HG03442 (cell line): ENCODE measurements around the gene GPD2.

ENCODE experiments used
- ATAC-seq: cut with Tn5 transposase; IDR thresholded peaks from one replicate; pipeline ENCODE4 v1.9.1; 2021; ENCODE audit warnings: mild to moderate bottlenecking, moderate library complexity; ENCODE audit not compliant: unreplicated experiment

The GPD2 gene

GRCh38 chr2:156435396-156435717, 822 bp upstream of the GPD2 start:
- peak; percentile 0 for ATAC-seq

- peak; percentile 42 for ATAC-seq
These were observed 412 bp downstream of the GPD2 start for GRCh38 chr2:156436497-156437085.

GRCh38 chr2:156437272-156437930, 1.2 kb downstream of the GPD2 start:
- peak; percentile 15 for ATAC-seq

- no peak for ATAC-seq
These were observed 1.8 kb downstream of the GPD2 start for GRCh38 chr2:156437931-156438410.

GRCh38 chr2:156443089-156443488, 6.9 kb downstream of the GPD2 start:
- no peak for ATAC-seq

GRCh38 chr2:156445296-156446220, 9.4 kb downstream of the GPD2 start:
- ATAC-seq = peak; percentile 69

GRCh38 chr2:156447761-156448160, 11.6 kb downstream of the GPD2 start:
- ATAC-seq = no peak

- no peak for ATAC-seq
These were observed 12.6 kb downstream of the GPD2 start for GRCh38 chr2:156448766-156449165.

GRCh38 chr2:156452971-156453370, 16.8 kb downstream of the GPD2 start:
- no peak for ATAC-seq

GRCh38 chr2:156455361-156455975, 19.3 kb downstream of the GPD2 start:
- ATAC-seq = peak; percentile 73

- peak; percentile 71 for ATAC-seq
These were observed 20.4 kb downstream of the GPD2 start for GRCh38 chr2:156456616-156457015.

- ATAC-seq = no peak
These were observed 21.6 kb downstream of the GPD2 start for GRCh38 chr2:156457523-156458517.

- ATAC-seq = no peak
These were observed 23.5 kb downstream of the GPD2 start for GRCh38 chr2:156459720-156460119.

GRCh38 chr2:156464106-156464505, 27.9 kb downstream of the GPD2 start:
- ATAC-seq = no peak

GRCh38 chr2:156465573-156465972, 29.4 kb downstream of the GPD2 start:
- ATAC-seq = no peak

GRCh38 chr2:156466739-156467405, 30.7 kb downstream of the GPD2 start:
- ATAC-seq = no peak

GRCh38 chr2:156470975-156471583, 34.9 kb downstream of the GPD2 start:
- ATAC-seq = no peak

- ATAC-seq = no peak
These were observed 35.6 kb downstream of the GPD2 start for GRCh38 chr2:156471762-156472161.

- peak; percentile 40 for ATAC-seq
These were observed 36.5 kb downstream of the GPD2 start for GRCh38 chr2:156472686-156473085.
